ENCODE measurements around the gene RIMBP2. TPM values are rescaled to one million over a fixed set of nuclear protein-coding genes. Genes with fewer than 3 reads are reported as not detected.

The RIMBP2 gene
- total and polyA plus RNA-seq, 9 of the 15 experiments (the other 6 are each of a cell fraction or from before 2014, with no cell fraction given): not detected

- no peak for TF ChIP-seq ZBTB5 (IDR thresholded peaks at IDR 0.05)
- TF ChIP-seq PTTG1 (tag; IDR thresholded peaks at IDR 0.05; ENCODE audit: low read depth): no peak
- TF ChIP-seq RAD51 (IDR thresholded peaks at IDR 0.05; ENCODE audit: borderline replicate concordance, low read depth): no peak
- TF ChIP-seq MIER1 (IDR thresholded peaks at IDR 0.05; ENCODE audit: low read depth): no peak
- TF ChIP-seq ARID1B (IDR thresholded peaks at IDR 0.05): no peak
- no peak for TF ChIP-seq NR4A1 (CRISPR knock-in tag; IDR thresholded peaks at IDR 0.05)
- no peak for TF ChIP-seq NR4A1 (tag; IDR thresholded peaks at IDR 0.05)
- no peak for TF ChIP-seq HMG20B (CRISPR knock-in tag; IDR thresholded peaks at IDR 0.05)
- no peak for TF ChIP-seq TCF7 (IDR thresholded peaks at IDR 0.05; ENCODE audit: borderline replicate concordance)
- TF ChIP-seq ZNF324 (CRISPR knock-in tag; IDR thresholded peaks at IDR 0.05): no peak
- TF ChIP-seq IRF9 (tag; IDR thresholded peaks at IDR 0.05): no peak
- 0 out of 2 replicates have a peak, but pooled peaks have one; percentile 15 for TF ChIP-seq MEF2D (tag; conservative IDR thresholded peaks at IDR 0.05; ENCODE audit: low read depth)
- peak; percentile 65; the same call in 1 of the 2 replicates for TF ChIP-seq JUND (IDR thresholded peaks at IDR 0.05; ENCODE audit: borderline replicate concordance, low read depth, low read length)
- TF ChIP-seq JUND (tag; IDR thresholded peaks at IDR 0.05; ENCODE audit: borderline replicate concordance, low read depth, low read length): peak; percentile 99; the same call in 2 of the 3 replicates
- peak; percentile 22 to 69; a peak in 2 of 4 replicates for TF ChIP-seq KDM1A (IDR thresholded peaks at IDR 0.05)
- TF ChIP-seq HOXB6 (CRISPR knock-in tag; IDR thresholded peaks at IDR 0.05; ENCODE audit: borderline replicate concordance): no peak
- peak; percentile 59; the same call in 1 of the 2 replicates for TF ChIP-seq NKRF (IDR thresholded peaks at IDR 0.05; ENCODE audit: borderline replicate concordance)
- no peak for TF ChIP-seq ZBTB9 (CRISPR knock-in tag; IDR thresholded peaks at IDR 0.05)
- peak; percentile 85; the same call in 1 of the 2 replicates for TF ChIP-seq IRF2 (CRISPR knock-in tag; IDR thresholded peaks at IDR 0.05)
- TF ChIP-seq FOXA1 (IDR thresholded peaks at IDR 0.05; ENCODE audit: borderline replicate concordance): no peak
- no peak for TF ChIP-seq FOXK1 (CRISPR knock-in tag; IDR thresholded peaks at IDR 0.05; ENCODE audit: borderline replicate concordance)
- TF ChIP-seq DIDO1 (tag; IDR thresholded peaks at IDR 0.05; ENCODE audit: low read depth): peak; percentile 51; the same call in 1 of the 2 replicates
These were observed 49.1 kb upstream of the RIMBP2 start (continued) for GRCh38 chr12:130765186-130765659.

Data from K562 (cell line).